Ascending aorta (tissue), 2 donors: ENCODE data around the gene SETMAR. TPM values are rescaled to one million over a fixed set of nuclear protein-coding genes. Genes with fewer than 3 reads are reported as not detected.

Source experiments
- DNase-seq, 2 donors: peaks; one replicate each; pipeline ENCODE4 v3.0.0-alpha.2; 2019; ENCODE audit warnings: low spot score in 2 of 2
- H3K27ac ChIP-seq, 2 donors: fragments of 200-600 bp; sonication (generic); one replicate each; pipeline ENCODE4 v1.5.1; 2016 to 2017; ENCODE audit warnings: mild to moderate bottlenecking in 1 of 2
- H3K27me3 ChIP-seq: fragments of 200-600 bp; sonication (generic); one replicate; pipeline ENCODE4 v1.5.1; 2017
- H3K36me3 ChIP-seq, 2 donors: fragments of 200-600 bp; sonication (generic); one replicate each; pipeline ENCODE4 v1.5.1; 2016
- H3K4me1 ChIP-seq, 2 donors: fragments of 200-600 bp; sonication (generic); one replicate each; pipeline ENCODE4 v1.5.1; 2016 to 2017; ENCODE audit warnings: mild to moderate bottlenecking in 1 of 2
- H3K4me3 ChIP-seq, 2 donors: fragments of 200-600 bp; sonication (generic); one replicate each; pipeline ENCODE4 v1.5.1; 2016 to 2017; ENCODE audit warnings: mild to moderate bottlenecking in 1 of 2
- H3K9me3 ChIP-seq, 2 donors: fragments of 200-600 bp; sonication (generic); one replicate each; pipeline ENCODE4 v1.5.1; 2016
- CTCF ChIP-seq, 3 experiments: fragments of 200-600 bp in 2 of 3; fragments of 450-650 bp in 1 of 3; sonication (generic) in 2 of 3; IDR thresholded peaks; one replicate each; pipeline ENCODE4 v1.5.1; 2016 to 2019; ENCODE audit warnings: antibody characterized with exemption in 3 of 3, mild to moderate bottlenecking in 1 of 3, moderate library complexity in 1 of 3
- intact Hi-C: fragments of 100-400 bp; cut with DNase I; formaldehyde crosslinking; loops from one replicate; pipeline ENCODE4 v1.15.1; 2023
- total RNA-seq: library from RNA; depleted of rRNA; stranded (reverse); fragments of >200 nt; gene quantifications from one replicate; pipeline ENCODE4 v1.1.0, GENCODE V29; 2016

The SETMAR gene
- total RNA-seq, 1 donor from 2014 or later: 13.6 TPM

- no peak for TF ChIP-seq CTCF (IDR thresholded peaks at IDR 0.05)
- intact Hi-C loops: loop anchor here (5.0 kb wide), 1 partner anchor 47 kb away; no protein-coding TSS in a partner anchor
- DNase-seq: no peak
- Histone ChIP-seq H3K36me3 (no peaks in the 10 kb centered on the region), H3K9me3 (no peaks in the 10 kb centered on the region), H3K27me3 (no peaks in the 10 kb centered on the region), H3K4me3 (no peak overlapping the region), H3K27ac (no peak overlapping the region), H3K4me1 (peaks cover 0 to 4% of the 10 kb centered on the region in 2 donors)
These were observed 56.8 kb downstream of the SETMAR start for GRCh38 chr3:4359805-4360502.

- Histone ChIP-seq H3K27me3 (no peaks in the 10 kb centered on the region), H3K9me3 (no peaks in the 10 kb centered on the region), H3K36me3 (no peaks in the 10 kb centered on the region), H3K27ac (no peak overlapping the region), H3K4me1 (peaks cover 0 to 4% of the 10 kb centered on the region in 2 donors), H3K4me3 (no peak overlapping the region)
- no peak for TF ChIP-seq CTCF (IDR thresholded peaks at IDR 0.05)
- intact Hi-C loops: no loop called here
- no peak for DNase-seq
These were observed 57.6 kb downstream of the SETMAR start for GRCh38 chr3:4360817-4361216.

- Histone ChIP-seq H3K27me3 (no peaks in the 10 kb centered on the region), H3K4me3 (no peak overlapping the region), H3K9me3 (no peaks in the 10 kb centered on the region), H3K4me1 (no peaks in the 10 kb centered on the region), H3K27ac (no peak overlapping the region), H3K36me3 (no peaks in the 10 kb centered on the region)
- no peak for DNase-seq
- no peak for TF ChIP-seq CTCF (IDR thresholded peaks at IDR 0.05)
- intact Hi-C loops: no loop called here
These were observed 59.4 kb downstream of the SETMAR start for GRCh38 chr3:4362523-4362922.

Other genes with a start within 250 kb of the SETMAR start
- 98.4 TPM for gene SUMF1, start 163.9 kb downstream of the SETMAR start, total RNA-seq
- gene ITPR1, start 190.0 kb downstream of the SETMAR start, total RNA-seq: 121 TPM